DOHH2 (cell line): Measurements from ENCODE around the gene HNRNPUL1.

ENCODE experiments used
- H3F3A ChIP-seq: fragments of 200-600 bp; sonication (generic), shearing (Covaris generic); 2 replicates; pipeline ENCODE4 v1.6.0; 2016; ENCODE audit warnings: antibody characterized with exemption, mild to moderate bottlenecking; ENCODE audit not compliant: control insufficient read depth, insufficient read depth
- H3K27ac ChIP-seq: fragments of 200-600 bp; sonication (generic); 2 replicates; pipeline ENCODE4 v1.5.1; 2014; ENCODE audit warnings: low read depth, mild to moderate bottlenecking, low read length, moderate library complexity
- H3K27me3 ChIP-seq: fragments of 200-600 bp; sonication (generic); 2 replicates; pipeline ENCODE4 v1.6.1; 2014; ENCODE audit warnings: mild to moderate bottlenecking, low read length, mixed read lengths; ENCODE audit not compliant: control insufficient read depth
- H3K36me3 ChIP-seq: fragments of 200-600 bp; sonication (generic); 2 replicates; pipeline ENCODE4 v1.6.1; 2014; ENCODE audit warnings: mild to moderate bottlenecking, low read length, moderate library complexity, mixed read lengths; ENCODE audit not compliant: control insufficient read depth
- H3K4me1 ChIP-seq: fragments of 200-600 bp; sonication (generic); 2 replicates; pipeline ENCODE4 v1.6.1; 2014; ENCODE audit warnings: mild to moderate bottlenecking, low read length, mixed read lengths; ENCODE audit not compliant: control insufficient read depth
- H3K4me2 ChIP-seq: fragments of 200-600 bp; sonication (generic); 2 replicates; pipeline ENCODE4 v1.6.0; 2014; ENCODE audit warnings: mild to moderate bottlenecking, low read length, moderate library complexity
- H3K4me3 ChIP-seq: fragments of 200-600 bp; sonication (generic); 2 replicates; pipeline ENCODE4 v1.5.1; 2014; ENCODE audit warnings: mild to moderate bottlenecking, low read length, mixed read lengths
- H3K79me2 ChIP-seq: fragments of 200-600 bp; sonication (generic); 2 replicates; pipeline ENCODE4 v1.6.1; 2014; ENCODE audit warnings: mild to moderate bottlenecking, low read length, mixed read lengths; ENCODE audit not compliant: control insufficient read depth
- H3K9me2 ChIP-seq: fragments of 200-600 bp; sonication (generic); replicated peaks from 2 replicates; pipeline ENCODE4 v1.6.1; 2014; ENCODE audit warnings: mild to moderate bottlenecking, low read length, mixed read lengths; ENCODE audit not compliant: control insufficient read depth
- H3K9me3 ChIP-seq: fragments of 200-600 bp; sonication (generic); 2 replicates; pipeline ENCODE4 v1.6.1; 2014; ENCODE audit warnings: antibody characterized with exemption, low read length, mixed read lengths; ENCODE audit not compliant: control insufficient read depth, insufficient read depth
- H4K20me1 ChIP-seq: fragments of 200-600 bp; sonication (generic); 2 replicates; pipeline ENCODE4 v1.6.0; 2014; ENCODE audit warnings: low read depth, mild to moderate bottlenecking, antibody characterized with exemption, low read length, moderate library complexity; ENCODE audit not compliant: control insufficient read depth, insufficient read depth
- CTCF ChIP-seq: fragments of 200-600 bp; sonication (generic); IDR thresholded peaks from one replicate; pipeline ENCODE4 v1.5.1; 2014; ENCODE audit warnings: antibody characterized with exemption, mild to moderate bottlenecking, low read depth, low read length; ENCODE audit not compliant: poor library complexity, severe bottlenecking
- EZH2phosphoT487 ChIP-seq: fragments of 200-600 bp; sonication (generic); IDR thresholded peaks from 2 replicates; pipeline ENCODE4 v1.6.1; 2017; ENCODE audit warnings: borderline replicate concordance, mild to moderate bottlenecking, antibody characterized with exemption, low read length, moderate library complexity, mixed read lengths

HNRNPUL1 gene

GRCh38 chr19:41295499-41295898 lies 31.3 kb downstream of the HNRNPUL1 start:
- Histone ChIP-seq H4K20me1 (no peaks in the 10 kb centered on the region), H3K36me3 (peaks cover 100% of the 10 kb centered on the region), H3K79me2 (peaks cover 25% of the 10 kb centered on the region), H3K27ac (no peak overlapping the region), H3K27me3 (no peaks in the 10 kb centered on the region), H3K4me1 (peaks cover 65% of the 10 kb centered on the region), H3K4me3 (no peak overlapping the region), H3F3A (peaks cover 6% of the 10 kb centered on the region), H3K9me3 (no peaks in the 10 kb centered on the region), H3K4me2 (no peak overlapping the region), H3K9me2 (no peaks in the 10 kb centered on the region)
- TF ChIP-seq EZH2phosphoT487, result no peak
- no peak for TF ChIP-seq CTCF

DNA sequence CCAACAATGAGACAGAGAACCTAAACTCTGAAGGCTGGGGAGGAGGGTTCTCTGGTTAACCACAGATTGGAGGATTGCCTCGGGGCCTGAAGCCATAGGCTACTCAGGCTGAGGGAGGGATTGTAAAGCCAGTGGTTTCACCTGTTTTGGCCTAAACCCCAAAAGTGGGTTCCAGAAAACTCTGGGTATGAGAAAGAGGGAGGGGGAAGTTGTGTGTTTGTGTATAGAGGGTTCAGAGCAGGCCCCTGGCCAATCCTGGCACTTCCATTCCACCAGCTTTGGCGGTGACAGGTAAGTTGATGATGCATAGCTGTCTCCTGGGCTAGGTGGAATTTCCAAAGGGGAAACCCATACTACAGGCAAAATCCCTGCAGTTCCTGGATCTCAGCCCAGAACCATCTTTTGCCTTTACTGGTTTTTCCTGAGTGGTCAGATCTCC lies 32.3 kb downstream of the HNRNPUL1 start:
- Histone ChIP-seq H3K9me3 (no peaks in the 10 kb centered on the region), H3K27me3 (no peaks in the 10 kb centered on the region), H3K79me2 (peaks cover 21% of the 10 kb centered on the region), H3K4me3 (0 out of 2 replicates have a peak overlapping the region, but pooled peaks have one; percentile 7), H3K36me3 (peaks cover 100% of the 10 kb centered on the region), H4K20me1 (no peaks in the 10 kb centered on the region), H3K4me1 (peaks cover 72% of the 10 kb centered on the region), H3K4me2 (peak overlapping the region; percentile 42), H3F3A (peaks cover 9% of the 10 kb centered on the region), H3K9me2 (no peaks in the 10 kb centered on the region), H3K27ac (peak overlapping the region; percentile 52)
- no peak for TF ChIP-seq CTCF
- no peak for TF ChIP-seq EZH2phosphoT487

DNA sequence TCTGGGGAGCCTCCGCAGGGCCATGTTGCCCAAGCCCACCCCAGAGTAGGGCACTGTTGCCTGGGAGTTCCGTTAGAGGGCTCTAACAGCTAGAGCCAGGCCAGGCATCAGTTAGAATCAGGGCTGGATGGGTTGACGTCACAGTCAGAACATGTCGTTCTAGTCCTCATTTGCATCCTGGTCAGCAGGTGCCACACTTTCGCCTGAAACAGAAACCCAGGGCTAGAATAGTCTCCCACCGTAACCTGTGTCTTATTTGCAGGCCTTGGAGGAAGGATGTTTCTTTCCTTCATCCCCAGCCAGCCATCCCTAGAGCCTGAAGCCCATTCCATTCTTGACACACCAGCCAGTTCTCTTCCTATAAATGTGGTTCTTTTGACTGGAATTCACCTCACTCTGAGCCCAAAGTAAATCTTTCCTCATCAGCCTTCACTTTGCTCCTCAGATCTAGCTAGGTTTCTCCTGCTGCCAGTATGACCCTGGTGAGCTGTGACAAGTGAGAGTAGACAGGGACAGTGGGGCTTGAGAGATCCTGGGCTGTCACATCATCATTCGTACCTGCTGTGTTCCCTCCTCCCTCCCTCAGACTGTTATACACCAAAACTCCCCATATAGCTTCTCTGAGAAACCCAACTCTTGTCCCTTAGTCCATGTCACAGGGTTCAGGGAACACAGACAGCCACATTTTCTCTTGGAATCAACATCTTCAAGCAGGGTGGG lies 33.6 kb downstream of the HNRNPUL1 start:
- H3K9me3 ChIP-seq, result no peaks in the 10 kb centered on the region
- peak overlapping the region; percentile 52 for H3K27ac ChIP-seq
- peaks cover 85% of the 10 kb centered on the region for H3K4me1 ChIP-seq
- H3K27me3 ChIP-seq, result no peaks in the 10 kb centered on the region
- H3K79me2 ChIP-seq, result peaks cover 20% of the 10 kb centered on the region
- no peaks in the 10 kb centered on the region for H3K9me2 ChIP-seq
- peaks cover 100% of the 10 kb centered on the region for H3K36me3 ChIP-seq
- H3F3A ChIP-seq, result peaks cover 9% of the 10 kb centered on the region
- H3K4me3 ChIP-seq, result peak overlapping the region; percentile 7; the same call in 1 of the 2 replicates
- H4K20me1 ChIP-seq, result no peaks in the 10 kb centered on the region
- TF ChIP-seq EZH2phosphoT487 (no peak), CTCF (no peak)
- peak overlapping the region; percentile 42 for H3K4me2 ChIP-seq
